ENCODE data around the gene GABRR3. TPM values are rescaled to one million over a fixed set of nuclear protein-coding genes. Genes with fewer than 3 reads are reported as not detected.

Gene GABRR3
- polyA plus RNA-seq, 1 donor (not counting 4 experiments of a cell fraction or from before 2014, with no cell fraction given) = not detected

DNA sequence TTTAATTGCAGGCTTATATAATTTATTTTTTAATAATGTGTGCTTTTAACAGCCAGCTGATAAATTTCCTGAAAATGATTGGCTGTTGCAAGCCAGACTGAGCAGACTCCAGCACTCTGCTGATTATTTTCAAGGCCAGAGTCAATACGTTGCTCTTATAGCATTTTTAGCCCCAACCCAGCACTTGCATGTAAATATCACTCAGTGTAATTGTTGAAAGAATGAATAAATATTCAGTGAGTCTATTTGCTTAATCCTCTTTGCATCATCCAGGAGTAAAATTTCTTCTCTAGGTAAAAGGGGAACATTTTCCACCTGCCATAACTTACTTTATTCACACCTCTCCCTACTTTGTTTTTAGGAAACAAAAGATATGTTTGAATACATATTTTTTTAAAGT lies 2.9 kb downstream of the GABRR3 start:
- dilution Hi-C loops (cut with MboI; ENCODE audit: extremely low pct_ligation_motif_present, low sequenced_read_pairs) = no loop called here
- no peak overlapping the region for H2AFZ ChIP-seq (ENCODE audit: control insufficient read depth, low read length)
- FAIRE-seq = no peak

DNA sequence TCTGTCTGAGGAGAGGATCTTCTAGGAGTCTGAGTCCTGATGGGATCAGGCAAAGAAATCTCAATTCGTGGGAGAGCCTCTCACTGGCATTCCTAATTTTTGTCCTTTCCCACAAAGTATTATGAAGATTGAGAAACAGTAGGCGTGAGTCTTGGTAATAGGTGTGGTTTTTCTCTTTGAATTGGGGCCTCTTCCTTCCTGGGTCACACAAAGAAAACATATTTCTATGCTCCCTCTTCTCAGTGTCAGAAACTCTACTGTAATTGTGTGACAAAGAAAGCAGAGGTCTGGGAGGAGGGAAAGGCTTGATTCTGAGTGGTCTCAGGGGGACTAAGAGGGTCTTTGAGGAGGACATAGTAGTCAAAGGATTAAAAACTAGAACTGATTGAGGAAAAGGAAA lies 6.0 kb downstream of the GABRR3 start:
- no peak overlapping the region for H3K4me2 ChIP-seq (ENCODE audit: control insufficient read depth, extremely low read depth, insufficient read depth, low read depth, low read length)
- H2AFZ ChIP-seq (ENCODE audit: control insufficient read depth, low read length) = no peak overlapping the region
- no peak for TF ChIP-seq EZH2 (IDR thresholded peaks at IDR 0.05; ENCODE audit: low read length)
- TF ChIP-seq CTCF (optimal IDR thresholded peaks at IDR 0.05 in 1 of 3, IDR thresholded peaks at IDR 0.05 in 1 of 3, conservative IDR thresholded peaks at IDR 0.05 in 1 of 3; ENCODE audit: extremely low read depth in 1 of 3, insufficient read depth in 2 of 3, low read length in 3 of 3) = no peak
- dilution Hi-C loops (cut with MboI; ENCODE audit: extremely low pct_ligation_motif_present, low sequenced_read_pairs) = no loop called here
- no peak overlapping the region for H3K27ac ChIP-seq (ENCODE audit: control insufficient read depth, insufficient read depth, low read length)
- H3K27me3 ChIP-seq (ENCODE audit: control insufficient read depth, extremely low read depth, insufficient read depth, low read length) = no peaks in the 10 kb centered on the region
- H3K9me3 ChIP-seq (ENCODE audit: control insufficient read depth, low read depth, low read length) = no peaks in the 10 kb centered on the region
- FAIRE-seq (no peak), DNase-seq (ENCODE audit: low read depth, low spot score) (no peak)
- H4K20me1 ChIP-seq (ENCODE audit: control insufficient read depth, extremely low read depth, insufficient read depth, low read length) = no peaks in the 10 kb centered on the region
- H3K4me1 ChIP-seq (ENCODE audit: control insufficient read depth, extremely low read depth, insufficient read depth, low read length) = no peaks in the 10 kb centered on the region
- no peaks in the 10 kb centered on the region for H3K9me1 ChIP-seq (ENCODE audit: control insufficient read depth, extremely low read depth, insufficient read depth, low read length)
- H3K79me2 ChIP-seq (ENCODE audit: control insufficient read depth, insufficient read depth, low read length) = no peaks in the 10 kb centered on the region
- no peak overlapping the region for H3K4me3 ChIP-seq (ENCODE audit: control insufficient read depth in 2 of 3, extremely low read depth in 1 of 3, insufficient read depth in 2 of 3, low read depth in 1 of 3, low read length in 3 of 3)
- no peak overlapping the region for H3K9ac ChIP-seq (ENCODE audit: control insufficient read depth, extremely low read depth, insufficient read depth, low read length)
- H3K36me3 ChIP-seq (ENCODE audit: control insufficient read depth in 2 of 2, extremely low read depth in 1 of 2, insufficient read depth in 2 of 2, low read length in 2 of 2) = no peaks in the 10 kb centered on the region

More for the DNA sequence above, 2.9 kb downstream of the GABRR3 start:
- Histone ChIP-seq H3K27me3 (ENCODE audit: control insufficient read depth, extremely low read depth, insufficient read depth, low read length) (no peaks in the 10 kb centered on the region), H3K4me2 (ENCODE audit: control insufficient read depth, extremely low read depth, insufficient read depth, low read depth, low read length) (no peak overlapping the region), H3K9ac (ENCODE audit: control insufficient read depth, extremely low read depth, insufficient read depth, low read length) (no peak overlapping the region), H3K79me2 (ENCODE audit: control insufficient read depth, insufficient read depth, low read length) (no peaks in the 10 kb centered on the region), H3K9me3 (ENCODE audit: control insufficient read depth, low read depth, low read length) (no peaks in the 10 kb centered on the region), H4K20me1 (ENCODE audit: control insufficient read depth, extremely low read depth, insufficient read depth, low read length) (no peaks in the 10 kb centered on the region), H3K4me1 (ENCODE audit: control insufficient read depth, extremely low read depth, insufficient read depth, low read length) (no peaks in the 10 kb centered on the region), H3K36me3 (ENCODE audit: control insufficient read depth in 2 of 2, extremely low read depth in 1 of 2, insufficient read depth in 2 of 2, low read length in 2 of 2) (no peaks in the 10 kb centered on the region), H3K4me3 (ENCODE audit: control insufficient read depth in 2 of 3, extremely low read depth in 1 of 3, insufficient read depth in 2 of 3, low read depth in 1 of 3, low read length in 3 of 3) (no peak overlapping the region), H3K27ac (ENCODE audit: control insufficient read depth, insufficient read depth, low read length) (no peak overlapping the region), H3K9me1 (ENCODE audit: control insufficient read depth, extremely low read depth, insufficient read depth, low read length) (no peaks in the 10 kb centered on the region)
- no peak for DNase-seq (ENCODE audit: low read depth, low spot score)
- TF ChIP-seq CTCF (optimal IDR thresholded peaks at IDR 0.05 in 1 of 3, IDR thresholded peaks at IDR 0.05 in 1 of 3, conservative IDR thresholded peaks at IDR 0.05 in 1 of 3; ENCODE audit: extremely low read depth in 1 of 3, insufficient read depth in 2 of 3, low read length in 3 of 3) = no peak
- TF ChIP-seq EZH2 (IDR thresholded peaks at IDR 0.05; ENCODE audit: low read length) = no peak
